Activated CD4-positive, CD25-positive, alpha-beta regulatory T cell treated with anti-CD3 and anti-CD28 coated beads, Interleukin-2, amount 50 U/mL, for 72 hours (primary cell): ENCODE measurements around the gene MGME1.

Experiments used
- DNase-seq: peaks from one replicate; pipeline ENCODE4 v3.0.0; 2021

MGME1 gene

GRCh38 chr20:17961587-17961940 is 7.3 kb upstream of the MGME1 start:
- DNase-seq = no peak

GRCh38 chr20:17963114-17963897 is 5.5 kb upstream of the MGME1 start:
- DNase-seq = no peak

- no peak for DNase-seq
These were observed 4.7 kb upstream of the MGME1 start for GRCh38 chr20:17964073-17964472.

- no peak for DNase-seq
These were observed 4.2 kb upstream of the MGME1 start for GRCh38 chr20:17964632-17965031.

- DNase-seq = no peak
These were observed 3.6 kb upstream of the MGME1 start for GRCh38 chr20:17965042-17965697.

GRCh38 chr20:17966432-17967310 is 2.1 kb upstream of the MGME1 start:
- DNase-seq = no peak

GRCh38 chr20:17967521-17968365 is 1.1 kb upstream of the MGME1 start:
- no peak for DNase-seq

- DNase-seq = no peak
These were observed 563 bp downstream of the MGME1 start for GRCh38 chr20:17969278-17969883.

GRCh38 chr20:17969884-17970409 is 1.1 kb downstream of the MGME1 start:
- peak; percentile 40 for DNase-seq

GRCh38 chr20:17971300-17972013 is 2.6 kb downstream of the MGME1 start:
- DNase-seq = no peak

GRCh38 chr20:17972121-17972520 is 3.3 kb downstream of the MGME1 start:
- DNase-seq = no peak

GRCh38 chr20:17976305-17976704 is 7.5 kb downstream of the MGME1 start:
- no peak for DNase-seq

GRCh38 chr20:17985388-17986018 is 16.7 kb downstream of the MGME1 start:
- DNase-seq = no peak

GRCh38 chr20:17987988-17988387 is 19.2 kb downstream of the MGME1 start:
- DNase-seq = no peak

- no peak for DNase-seq
These were observed 21.6 kb downstream of the MGME1 start for GRCh38 chr20:17990278-17990972.

GRCh38 chr20:17992224-17992637 is 23.4 kb downstream of the MGME1 start:
- DNase-seq = peak; percentile 36

GRCh38 chr20:17992847-17993513 is 24.2 kb downstream of the MGME1 start:
- DNase-seq = no peak

- no peak for DNase-seq
These were observed 24.7 kb downstream of the MGME1 start for GRCh38 chr20:17993546-17993945.
